A673 (cell line): ENCODE data around the gene CCT6A.
"Not testable (repeated sequence)": the region's sequence is repeated elsewhere in the genome, so short reads cannot be mapped to it uniquely, and the experiment has no call there.

ENCODE experiments used
- CTCF ChIP-seq: fragments of 300-800, 200-600 bp; sonication (generic); conservative IDR thresholded peaks from 2 replicates; pipeline ENCODE4 v1.5.1; 2017; ENCODE audit warnings: low read depth, mild to moderate bottlenecking, antibody characterized with exemption, low read length, moderate library complexity, mixed read lengths
- EZH2 ChIP-seq: fragments of 200-600 bp; sonication (generic); IDR thresholded peaks from 2 replicates; pipeline ENCODE4 v1.6.1; 2017; ENCODE audit warnings: borderline replicate concordance, low read depth, mild to moderate bottlenecking, mixed read lengths, antibody characterized with exemption, low read length; ENCODE audit not compliant: poor library complexity, severe bottlenecking

GRCh38 chr7:56047446-56048116, 4.0 kb upstream of the CCT6A start:
- not testable (repeated sequence) for TF ChIP-seq CTCF, EZH2
